ENCODE measurements around the gene GSTM2. TPM values are rescaled to one million over a fixed set of nuclear protein-coding genes. Genes with fewer than 3 reads are reported as not detected.

The GSTM2 gene
- total RNA-seq (46.5 and 48.7 TPM in 2 replicates), polyA plus RNA-seq (91.4 and 106 TPM in 2 replicates)

DNA sequence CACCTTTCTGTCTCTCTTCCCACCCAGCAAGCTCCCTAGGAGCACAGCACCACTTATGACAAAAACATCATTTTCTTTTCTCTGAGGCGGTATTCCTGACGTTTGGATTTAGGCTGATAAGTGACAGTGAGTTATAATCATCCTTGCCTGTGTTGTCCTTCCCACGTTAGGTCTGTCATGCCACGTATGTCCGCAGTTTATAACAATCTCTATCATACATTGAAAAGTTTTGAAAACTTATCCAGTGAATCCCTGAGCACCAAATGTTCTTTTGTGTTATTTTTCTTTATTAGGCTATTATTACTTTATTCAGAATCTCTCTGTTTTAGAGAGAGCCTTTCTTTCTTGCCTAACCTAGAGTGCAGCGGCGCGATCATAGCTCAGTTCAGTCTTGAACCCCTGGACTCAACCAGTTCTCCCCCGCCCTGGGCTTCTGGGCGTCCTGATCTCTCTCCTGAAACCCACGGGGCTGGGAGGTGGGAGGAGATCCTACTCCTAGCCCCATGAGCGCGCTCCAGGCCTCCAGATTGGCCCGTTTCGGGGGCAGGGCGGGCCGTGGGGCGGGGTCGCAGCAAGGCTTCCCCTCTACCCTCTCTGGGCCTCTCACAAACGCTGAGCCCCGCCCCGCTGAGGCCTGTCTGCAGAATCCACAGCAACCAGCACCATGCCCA is at the start of gene GSTM2:
Gene GSTM2 (plus strand): TSS at position 606 of the 671 bp plus-strand sequence. CDS start 59 bp downstream, at position 665.
- peak within 1 kb of the TSS; percentile 43 for H3K4me3 ChIP-seq
- H2AFZ ChIP-seq = peak within 1 kb of the TSS; percentile 54
- 14% methylated on average over 20 of the region's 22 CpGs for WGBS (ENCODE audit: low lambda C conversion rate, missing lambda C conversion rate)
- peak within 1 kb of the TSS; percentile 70 for H3K4me2 ChIP-seq
- no peaks in the 10 kb centered on the region for H3K27me3 ChIP-seq
- peaks cover 4% of the 10 kb centered on the region for H3K4me1 ChIP-seq (ENCODE audit: insufficient read depth)
- TF ChIP-seq EZH2 (IDR thresholded peaks at IDR 0.05; ENCODE audit: borderline replicate concordance) = no peak
- TF ChIP-seq EZH2phosphoT487 (IDR thresholded peaks at IDR 0.05; ENCODE audit: low read depth, severe bottlenecking, unreplicated experiment) = no peak
- TF ChIP-seq, protein P1, sequence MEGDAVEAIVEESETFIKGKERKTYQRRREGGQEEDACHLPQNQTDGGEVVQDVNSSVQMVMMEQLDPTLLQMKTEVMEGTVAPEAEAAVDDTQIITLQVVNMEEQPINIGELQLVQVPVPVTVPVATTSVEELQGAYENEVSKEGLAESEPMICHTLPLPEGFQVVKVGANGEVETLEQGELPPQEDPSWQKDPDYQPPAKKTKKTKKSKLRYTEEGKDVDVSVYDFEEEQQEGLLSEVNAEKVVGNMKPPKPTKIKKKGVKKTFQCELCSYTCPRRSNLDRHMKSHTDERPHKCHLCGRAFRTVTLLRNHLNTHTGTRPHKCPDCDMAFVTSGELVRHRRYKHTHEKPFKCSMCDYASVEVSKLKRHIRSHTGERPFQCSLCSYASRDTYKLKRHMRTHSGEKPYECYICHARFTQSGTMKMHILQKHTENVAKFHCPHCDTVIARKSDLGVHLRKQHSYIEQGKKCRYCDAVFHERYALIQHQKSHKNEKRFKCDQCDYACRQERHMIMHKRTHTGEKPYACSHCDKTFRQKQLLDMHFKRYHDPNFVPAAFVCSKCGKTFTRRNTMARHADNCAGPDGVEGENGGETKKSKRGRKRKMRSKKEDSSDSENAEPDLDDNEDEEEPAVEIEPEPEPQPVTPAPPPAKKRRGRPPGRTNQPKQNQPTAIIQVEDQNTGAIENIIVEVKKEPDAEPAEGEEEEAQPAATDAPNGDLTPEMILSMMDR (IDR thresholded peaks at IDR 0.05; ENCODE audit: poor library complexity) = no peak
- H4K20me1 ChIP-seq (ENCODE audit: insufficient read depth, poor library complexity, severe bottlenecking) = no peaks in the 10 kb centered on the region
- DNase-seq (ENCODE audit: low spot score) = peak; percentile 94
- no peaks in the 10 kb centered on the region for H3K9me2 ChIP-seq (replicated peaks; ENCODE audit: insufficient read depth)
- no peaks in the 10 kb centered on the region for H3K79me2 ChIP-seq
- H3K27ac ChIP-seq = peak within 1 kb of the TSS; percentile 29
- H3K9me3 ChIP-seq (ENCODE audit: low read depth) = no peaks in the 10 kb centered on the region
- no peaks in the 10 kb centered on the region for H3K36me3 ChIP-seq (replicated peaks; ENCODE audit: insufficient read depth, low read depth)

DNA sequence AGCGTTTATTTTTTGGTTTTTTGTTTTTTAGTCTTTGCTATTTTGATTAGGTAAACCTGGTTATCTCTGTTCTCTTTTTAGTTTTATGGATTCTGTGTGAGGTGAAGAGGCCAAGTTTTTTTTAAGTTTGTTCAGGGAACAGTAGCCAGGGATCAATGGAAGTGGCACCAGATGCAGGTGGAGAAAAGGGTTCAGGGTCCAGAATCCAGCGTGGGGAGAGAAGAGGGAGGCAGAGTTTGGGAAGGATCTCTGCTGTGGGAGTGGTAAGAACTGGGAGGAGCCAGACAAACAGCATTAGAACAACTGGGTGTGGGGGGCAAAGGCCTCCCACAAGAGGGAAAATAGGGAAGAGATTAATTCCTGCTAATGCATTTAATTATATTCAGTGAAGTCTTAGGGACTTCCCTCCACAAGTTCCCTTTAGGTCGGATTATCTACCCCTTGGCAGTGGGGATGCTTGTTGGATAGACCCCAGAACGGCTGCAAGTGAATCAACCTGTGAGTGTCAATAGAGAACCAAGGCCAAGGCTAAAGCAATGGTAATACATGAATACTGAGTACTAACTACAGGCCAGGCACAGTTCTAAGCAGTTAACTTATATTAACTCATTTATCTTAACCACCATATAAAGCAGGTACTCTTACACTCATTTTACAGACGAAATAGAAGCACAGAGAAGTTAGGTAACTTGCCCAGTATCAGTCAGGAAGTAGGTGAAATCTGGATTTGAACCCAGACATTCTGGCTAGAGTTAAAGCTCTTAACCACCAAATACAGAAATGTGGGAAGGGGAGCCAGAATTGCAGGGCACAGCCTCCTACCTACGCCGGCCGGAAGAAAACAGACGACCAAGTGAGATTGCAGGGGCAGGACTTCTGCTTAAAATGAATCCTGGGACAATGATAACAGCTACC is 48.9 kb upstream of the GSTM2 start:
- DNase-seq (ENCODE audit: low spot score) = no peak
- Histone ChIP-seq H3K4me1 (ENCODE audit: insufficient read depth) (peaks cover 21% of the 10 kb centered on the region), H3K4me3 (peak overlapping the region; percentile 1), H3K27me3 (no peaks in the 10 kb centered on the region), H3K27ac (peak overlapping the region; percentile 89), H3K79me2 (peaks cover 44% of the 10 kb centered on the region), H2AFZ (peak overlapping the region; percentile 82), H3K36me3 (replicated peaks; ENCODE audit: insufficient read depth, low read depth) (no peaks in the 10 kb centered on the region), H3K9me3 (ENCODE audit: low read depth) (no peaks in the 10 kb centered on the region), H4K20me1 (ENCODE audit: insufficient read depth, poor library complexity, severe bottlenecking) (peaks cover 30% of the 10 kb centered on the region), H3K4me2 (peak overlapping the region; percentile 93), H3K9me2 (replicated peaks; ENCODE audit: insufficient read depth) (no peaks in the 10 kb centered on the region)
- TF ChIP-seq EZH2phosphoT487 (IDR thresholded peaks at IDR 0.05; ENCODE audit: low read depth, severe bottlenecking, unreplicated experiment) (no peak), EZH2 (IDR thresholded peaks at IDR 0.05; ENCODE audit: borderline replicate concordance) (no peak)
- TF ChIP-seq, protein P1 (IDR thresholded peaks at IDR 0.05; ENCODE audit: poor library complexity) = no peak
- 43% methylated on average over 9 of the region's 9 CpGs for WGBS (ENCODE audit: low lambda C conversion rate, missing lambda C conversion rate)

DNA sequence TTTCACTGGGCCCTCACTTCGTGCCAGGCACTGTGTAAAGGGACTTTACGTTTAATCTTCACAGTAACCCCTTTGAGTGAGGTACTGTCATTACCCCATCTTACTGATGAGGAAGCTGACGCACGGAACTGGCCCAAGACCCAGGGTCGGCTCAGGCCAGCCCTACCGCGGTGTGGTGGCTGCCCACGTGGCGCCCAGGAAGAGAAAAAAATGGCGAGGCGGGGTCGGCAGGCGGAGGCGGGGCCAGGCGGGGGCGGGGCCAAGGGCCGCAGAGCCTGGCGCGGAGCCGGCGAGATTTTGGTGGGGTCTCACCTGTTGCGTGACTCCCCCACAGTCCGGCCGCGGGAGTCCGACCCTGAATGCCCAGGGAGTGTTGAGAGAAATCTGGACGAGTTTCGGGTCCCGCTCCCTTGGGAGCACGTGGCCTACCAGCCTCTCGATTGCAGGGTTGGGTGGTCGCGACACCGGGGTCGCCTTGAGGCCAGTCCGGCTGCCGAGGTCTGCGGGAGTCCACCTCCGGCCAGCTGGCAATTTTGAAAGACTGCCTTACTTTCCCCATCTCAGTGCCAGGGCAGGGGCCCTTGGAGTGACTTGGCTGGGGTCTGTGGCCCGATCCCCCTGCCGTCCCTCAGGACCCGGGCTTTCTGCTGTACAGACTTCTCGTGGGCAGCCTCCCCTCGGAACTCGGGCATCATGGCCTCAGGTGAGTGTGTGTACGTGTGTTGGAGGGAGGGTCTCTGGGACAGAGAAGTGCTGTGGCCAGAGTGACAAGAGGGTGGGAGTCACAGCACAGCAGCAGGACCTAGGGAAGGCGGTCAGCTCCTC is 48.1 kb upstream of the GSTM2 start, which contains the start of the genes AMPD2 and GNAT2:
Gene AMPD2 (plus strand): TSS at position 262 of the 825 bp plus-strand sequence. CDS start 1,339 bp downstream, outside the sequence.
Gene GNAT2 (minus strand): TSS at position 41 of the 825 bp plus-strand sequence. CDS start 6,746 bp downstream, outside the sequence.
- Histone ChIP-seq H3K4me2 (peak within 1 kb of the TSS; percentile 93), H3K27me3 (no peaks in the 10 kb centered on the region), H3K27ac (peak within 1 kb of the TSS; percentile 89), H3K36me3 (replicated peaks; ENCODE audit: insufficient read depth, low read depth) (no peaks in the 10 kb centered on the region), H3K9me2 (replicated peaks; ENCODE audit: insufficient read depth) (no peaks in the 10 kb centered on the region), H3K4me1 (ENCODE audit: insufficient read depth) (peaks cover 29% of the 10 kb centered on the region), H2AFZ (peak within 1 kb of the TSS; percentile 82), H3K4me3 (peak within 1 kb of the TSS; percentile 76), H3K9me3 (ENCODE audit: low read depth) (no peaks in the 10 kb centered on the region), H3K79me2 (peaks cover 53% of the 10 kb centered on the region), H4K20me1 (ENCODE audit: insufficient read depth, poor library complexity, severe bottlenecking) (peaks cover 36% of the 10 kb centered on the region)
- peak; percentile 90 for DNase-seq (ENCODE audit: low spot score)
- TF ChIP-seq, protein P1 (IDR thresholded peaks at IDR 0.05; ENCODE audit: poor library complexity) = no peak
- no peak for TF ChIP-seq EZH2 (IDR thresholded peaks at IDR 0.05; ENCODE audit: borderline replicate concordance)
- no peak for TF ChIP-seq EZH2phosphoT487 (IDR thresholded peaks at IDR 0.05; ENCODE audit: low read depth, severe bottlenecking, unreplicated experiment)
- 1% methylated on average over 43 of the region's 47 CpGs for WGBS (ENCODE audit: low lambda C conversion rate, missing lambda C conversion rate)

Measured in hepatocyte (in vitro differentiated cells).